VCaP (cell line): Measurements from ENCODE around the gene TWNK.

Experiments used
- H3K27ac ChIP-seq: fragments of 450-650 bp; 2 replicates; pipeline ENCODE4 v1.5.1; 2017
- TF ChIP-seq, protein P1 (sequence below): fragments of 450-650 bp; conservative IDR thresholded peaks from 2 replicates; pipeline ENCODE4 v1.5.1; 2017; ENCODE audit warnings: mild to moderate bottlenecking, moderate library complexity

TWNK gene

DNA sequence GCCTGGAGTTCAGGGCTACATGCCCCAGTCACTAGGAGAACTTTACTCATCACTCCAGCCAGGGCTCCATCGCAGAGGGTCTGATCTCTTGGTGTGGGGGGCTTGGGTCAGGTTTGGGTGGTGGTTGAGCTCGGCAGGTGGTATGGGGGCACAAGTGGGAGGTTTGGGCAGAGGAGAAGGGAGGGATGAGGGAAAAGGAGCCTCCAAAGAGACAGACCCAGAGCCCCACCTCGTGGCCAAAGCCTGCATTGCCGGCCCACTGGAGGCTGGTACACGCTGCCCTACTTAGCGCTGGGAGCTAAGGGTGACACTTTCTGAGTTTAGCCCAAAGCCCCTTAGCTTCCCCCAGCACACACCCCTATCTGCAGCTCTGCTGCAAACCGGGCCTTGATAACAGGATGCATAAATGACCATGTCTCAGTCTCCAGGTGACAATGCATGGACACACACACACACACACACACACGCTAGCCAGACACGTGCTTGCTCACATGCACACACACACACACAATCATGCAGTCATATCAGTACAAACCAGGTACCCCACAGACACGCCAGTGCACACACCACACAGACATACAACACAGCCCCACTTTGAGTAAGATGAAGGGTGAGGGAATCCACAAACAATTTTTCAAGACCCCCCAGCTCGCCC, 27.0 kb downstream of the TWNK start:
- TF ChIP-seq, protein P1, sequence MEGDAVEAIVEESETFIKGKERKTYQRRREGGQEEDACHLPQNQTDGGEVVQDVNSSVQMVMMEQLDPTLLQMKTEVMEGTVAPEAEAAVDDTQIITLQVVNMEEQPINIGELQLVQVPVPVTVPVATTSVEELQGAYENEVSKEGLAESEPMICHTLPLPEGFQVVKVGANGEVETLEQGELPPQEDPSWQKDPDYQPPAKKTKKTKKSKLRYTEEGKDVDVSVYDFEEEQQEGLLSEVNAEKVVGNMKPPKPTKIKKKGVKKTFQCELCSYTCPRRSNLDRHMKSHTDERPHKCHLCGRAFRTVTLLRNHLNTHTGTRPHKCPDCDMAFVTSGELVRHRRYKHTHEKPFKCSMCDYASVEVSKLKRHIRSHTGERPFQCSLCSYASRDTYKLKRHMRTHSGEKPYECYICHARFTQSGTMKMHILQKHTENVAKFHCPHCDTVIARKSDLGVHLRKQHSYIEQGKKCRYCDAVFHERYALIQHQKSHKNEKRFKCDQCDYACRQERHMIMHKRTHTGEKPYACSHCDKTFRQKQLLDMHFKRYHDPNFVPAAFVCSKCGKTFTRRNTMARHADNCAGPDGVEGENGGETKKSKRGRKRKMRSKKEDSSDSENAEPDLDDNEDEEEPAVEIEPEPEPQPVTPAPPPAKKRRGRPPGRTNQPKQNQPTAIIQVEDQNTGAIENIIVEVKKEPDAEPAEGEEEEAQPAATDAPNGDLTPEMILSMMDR, result peak; percentile 90
- no peak overlapping the region for H3K27ac ChIP-seq

DNA sequence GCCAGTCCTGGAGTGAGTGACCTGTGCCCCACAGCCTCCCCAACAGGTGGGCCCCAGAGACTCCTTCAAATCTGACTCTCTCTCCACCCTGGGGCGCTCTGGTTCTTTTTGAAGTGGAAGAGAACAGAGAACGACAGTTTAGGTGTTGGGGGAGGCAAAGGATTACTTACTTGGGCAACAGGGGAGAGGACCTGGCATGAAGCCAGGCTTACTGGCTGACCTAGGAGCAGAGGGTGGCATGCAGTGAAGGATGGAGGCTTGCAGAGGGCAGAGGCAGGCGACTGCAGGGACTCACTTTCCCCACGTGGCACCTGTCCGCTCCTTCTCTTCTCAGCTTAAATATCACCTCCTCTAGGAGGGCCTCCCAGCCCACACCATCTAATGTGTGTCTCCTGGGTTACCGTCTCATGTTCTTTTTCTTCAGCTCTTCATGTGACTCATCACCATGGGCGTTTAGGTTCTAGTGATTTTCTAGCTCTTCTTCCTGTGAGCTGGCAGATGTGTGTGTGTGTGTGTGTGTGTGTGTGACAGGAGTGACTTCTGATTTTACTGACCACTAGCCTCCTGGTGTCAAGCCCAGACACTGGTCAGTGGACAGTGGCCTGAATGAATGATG, 27.7 kb downstream of the TWNK start:
- H3K27ac ChIP-seq, result no peak overlapping the region
- TF ChIP-seq, protein P1, result no peak

DNA sequence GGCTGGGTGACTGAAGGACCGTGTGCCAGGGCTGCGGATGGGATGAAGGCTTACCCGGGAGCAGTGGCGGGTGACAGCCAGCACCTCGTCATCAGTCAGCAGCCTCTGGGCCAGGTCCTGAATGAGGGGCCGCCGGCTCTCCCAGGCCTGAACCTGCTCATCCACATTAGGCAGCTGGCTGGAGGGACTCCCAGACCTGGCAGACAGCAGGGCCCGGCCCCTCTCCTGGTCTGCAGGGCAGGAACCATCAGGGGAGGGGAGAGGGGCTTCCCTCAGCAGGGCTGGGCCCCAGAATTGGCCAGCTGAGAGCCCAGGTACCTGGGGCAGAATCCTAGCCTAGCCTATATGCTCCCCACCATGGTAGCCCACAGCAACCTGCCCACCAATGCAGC, 28.2 kb downstream of the TWNK start:
- no peak overlapping the region for H3K27ac ChIP-seq
- TF ChIP-seq, protein P1, result no peak

DNA sequence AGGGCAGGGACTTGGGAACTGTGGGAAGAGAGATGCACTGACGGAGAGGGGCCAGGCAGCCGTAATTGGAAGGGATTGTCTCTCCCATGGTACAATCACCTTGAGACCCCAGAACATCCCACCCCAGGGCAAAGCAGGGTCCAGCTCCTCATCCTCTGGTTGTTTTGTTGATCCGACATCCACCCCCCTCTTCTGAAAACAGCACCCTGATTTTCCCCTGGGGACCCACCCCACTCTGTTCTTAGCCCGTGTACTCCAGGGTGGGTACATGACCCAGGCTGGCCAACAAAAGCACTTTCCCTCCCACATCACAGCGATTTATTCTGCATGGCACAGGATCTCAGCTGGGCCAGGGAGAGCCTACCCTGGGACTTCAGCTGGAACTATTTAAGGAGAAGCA, 29.5 kb downstream of the TWNK start:
- TF ChIP-seq, protein P1, result no peak
- no peak overlapping the region for H3K27ac ChIP-seq

DNA sequence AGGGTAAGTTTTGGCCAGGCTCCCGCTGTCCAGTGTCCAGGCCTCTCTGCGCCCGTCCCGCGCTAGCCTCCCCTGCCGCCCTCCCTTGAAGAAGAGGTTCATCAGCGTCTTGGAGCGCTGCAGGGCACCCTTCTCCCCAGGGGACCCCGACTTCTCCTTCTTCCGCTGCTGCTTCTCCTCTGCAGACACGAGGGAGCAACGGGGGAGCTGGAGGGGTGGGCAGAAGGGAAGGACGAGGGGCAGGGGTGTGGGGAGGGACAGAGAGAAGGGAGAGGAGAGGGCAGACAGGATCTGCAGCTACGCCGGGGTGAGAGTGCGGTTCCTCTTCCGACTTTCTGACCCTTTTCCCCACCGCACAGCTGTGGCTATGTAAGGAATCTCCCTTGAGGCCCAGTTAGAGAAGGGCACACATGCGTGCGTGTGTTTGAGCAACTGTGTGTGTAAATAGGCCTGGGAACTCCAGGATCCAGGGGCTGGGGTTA, 30.8 kb downstream of the TWNK start:
- no peak overlapping the region for H3K27ac ChIP-seq

DNA sequence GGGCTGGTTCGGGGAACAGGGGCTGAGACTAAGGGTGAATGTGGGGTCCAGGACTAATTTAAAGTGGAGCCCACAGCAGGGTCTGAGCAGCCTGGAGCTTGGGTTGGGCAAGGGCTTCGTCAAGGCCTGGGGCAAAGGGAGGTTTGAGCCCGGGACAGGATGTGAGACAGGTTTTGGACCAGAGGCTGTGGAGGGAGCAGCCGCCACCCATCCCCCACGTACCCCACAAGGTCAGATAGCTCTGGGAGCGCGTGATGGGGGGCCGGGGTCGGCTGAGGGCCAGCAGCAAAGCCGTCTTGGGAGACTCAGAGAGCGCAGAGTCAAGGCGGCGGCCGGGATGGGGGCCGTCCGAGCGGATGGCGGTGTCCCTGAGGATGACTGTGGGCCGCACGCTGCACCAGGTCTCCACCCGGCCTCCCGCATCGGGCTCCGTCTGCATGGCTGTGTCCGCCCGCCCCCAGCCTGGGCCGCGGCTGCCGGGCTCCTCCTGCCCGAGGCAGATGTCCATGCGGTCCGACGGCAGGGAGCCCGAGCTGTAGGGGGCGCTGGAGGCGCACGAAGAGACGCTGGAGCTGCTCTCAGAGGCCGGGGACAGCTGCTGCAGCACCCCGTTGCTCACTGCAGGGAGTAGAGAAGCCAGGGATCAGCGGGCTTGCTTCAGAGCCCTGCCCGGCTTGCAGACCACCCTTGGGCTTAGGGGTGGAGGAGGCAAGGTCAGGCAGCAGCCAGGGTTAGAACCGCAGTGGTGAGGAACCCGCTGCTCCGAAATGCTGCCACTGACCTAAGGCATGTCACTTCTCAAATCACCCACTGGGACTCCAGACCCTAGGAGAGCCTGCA, 31.5 kb downstream of the TWNK start:
- TF ChIP-seq, protein P1, result peak; percentile 75
- no peak overlapping the region for H3K27ac ChIP-seq

More for the DNA sequence above, 30.8 kb downstream of the TWNK start:
- TF ChIP-seq, protein P1, result no peak

DNA sequence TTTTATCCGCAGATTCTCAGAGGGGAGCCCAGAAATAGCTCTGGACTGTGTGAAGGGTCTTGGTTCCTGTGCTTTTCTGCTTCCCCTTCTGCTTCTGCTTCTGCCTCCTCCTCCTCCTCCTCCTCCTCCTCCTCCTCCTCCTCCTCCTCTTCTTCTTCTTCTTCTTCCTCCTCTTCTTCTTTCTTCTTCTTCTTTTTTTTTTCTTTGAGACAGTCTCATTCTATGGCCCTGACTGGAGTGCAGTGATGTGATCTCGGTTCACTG, 32.0 kb downstream of the TWNK start:
- TF ChIP-seq, protein P1, result no peak
- no peak overlapping the region for H3K27ac ChIP-seq
